ENCODE results near the gene IL34. TPM values are rescaled to one million over a fixed set of nuclear protein-coding genes. Genes with fewer than 3 reads are reported as not detected.

The IL34 gene
- total RNA-seq, 1 experiment from 2014 or later, result 0.35 TPM

GRCh38 chr16:70658921-70659320 lies 12.6 kb downstream of the IL34 start:
- intact Hi-C loops (cut with micrococcal nuclease; ENCODE audit: unreplicated experiment), result loop anchor here (10.0 kb wide), 2 partner anchors 54 to 494 kb away; no protein-coding TSS in a partner anchor
- TF ChIP-seq CTCF (IDR thresholded peaks at IDR 0.05; ENCODE audit: unreplicated experiment), result no peak
- no peaks in the 10 kb centered on the region for H3K27me3 Mint-ChIP-seq (ENCODE audit: unreplicated experiment)
- H3K27ac Mint-ChIP-seq (ENCODE audit: unreplicated experiment), result no peak overlapping the region
- BruUV-seq (replicated peaks), result no TSS peak
- H3K9me3 Mint-ChIP-seq (ENCODE audit: low read depth, unreplicated experiment), result no peaks in the 10 kb centered on the region
- no peak for DNase-seq
- CTCF ChIA-PET, result no interaction called here
- H3K4me3 Mint-ChIP-seq (ENCODE audit: low read depth, unreplicated experiment), result no peak overlapping the region
- no peaks in the 10 kb centered on the region for H3K36me3 Mint-ChIP-seq (ENCODE audit: insufficient read depth, unreplicated experiment)
- peaks cover 3% of the 10 kb centered on the region for H3K4me1 Mint-ChIP-seq (ENCODE audit: low read depth, unreplicated experiment)

DNA sequence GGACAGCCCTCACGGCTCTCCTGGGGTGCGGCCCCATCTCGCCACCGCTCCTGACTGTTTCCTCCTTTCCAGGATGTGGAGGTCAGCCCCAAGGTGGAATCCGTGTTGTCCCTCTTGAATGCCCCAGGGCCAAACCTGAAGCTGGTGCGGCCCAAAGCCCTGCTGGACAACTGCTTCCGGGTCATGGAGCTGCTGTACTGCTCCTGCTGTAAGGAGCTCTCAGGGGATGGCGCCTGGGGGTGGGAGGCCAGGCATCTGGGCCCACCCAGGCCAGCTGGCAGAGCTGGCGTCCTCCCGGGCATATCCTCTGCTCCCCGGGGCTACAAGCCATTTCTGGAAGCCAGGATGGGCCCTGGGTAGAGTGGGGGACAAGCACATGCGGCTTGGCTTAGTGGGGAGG lies 13.2 kb downstream of the IL34 start:
- H3K4me3 Mint-ChIP-seq (ENCODE audit: low read depth, unreplicated experiment), result no peak overlapping the region
- intact Hi-C loops (cut with micrococcal nuclease; ENCODE audit: unreplicated experiment), result loop anchor here (10.0 kb wide), 2 partner anchors 55 to 495 kb away; no protein-coding TSS in a partner anchor

DNA sequence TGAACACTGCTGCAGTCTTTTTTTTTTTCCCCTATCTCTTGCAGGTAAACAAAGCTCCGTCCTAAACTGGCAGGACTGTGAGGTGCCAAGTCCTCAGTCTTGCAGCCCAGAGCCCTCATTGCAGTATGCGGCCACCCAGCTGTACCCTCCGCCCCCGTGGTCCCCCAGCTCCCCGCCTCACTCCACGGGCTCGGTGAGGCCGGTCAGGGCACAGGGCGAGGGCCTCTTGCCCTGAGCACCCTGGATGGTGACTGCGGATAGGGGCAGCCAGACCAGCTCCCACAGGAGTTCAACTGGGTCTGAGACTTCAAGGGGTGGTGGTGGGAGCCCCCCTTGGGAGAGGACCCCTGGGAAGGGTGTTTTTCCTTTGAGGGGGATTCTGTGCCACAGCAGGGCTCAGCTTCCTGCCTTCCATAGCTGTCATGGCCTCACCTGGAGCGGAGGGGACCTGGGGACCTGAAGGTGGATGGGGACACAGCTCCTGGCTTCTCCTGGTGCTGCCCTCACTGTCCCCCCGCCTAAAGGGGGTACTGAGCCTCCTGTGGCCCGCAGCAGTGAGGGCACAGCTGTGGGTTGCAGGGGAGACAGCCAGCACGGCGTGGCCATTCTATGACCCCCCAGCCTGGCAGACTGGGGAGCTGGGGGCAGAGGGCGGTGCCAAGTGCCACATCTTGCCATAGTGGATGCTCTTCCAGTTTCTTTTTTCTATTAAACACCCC lies 13.8 kb downstream of the IL34 start:
- Mint-ChIP-seq H3K27ac (ENCODE audit: unreplicated experiment) (no peak overlapping the region), H3K4me1 (ENCODE audit: low read depth, unreplicated experiment) (no peaks in the 10 kb centered on the region), H3K27me3 (ENCODE audit: unreplicated experiment) (no peaks in the 10 kb centered on the region), H3K4me3 (ENCODE audit: low read depth, unreplicated experiment) (no peak overlapping the region), H3K9me3 (ENCODE audit: low read depth, unreplicated experiment) (no peaks in the 10 kb centered on the region), H3K36me3 (ENCODE audit: insufficient read depth, unreplicated experiment) (peaks cover 3% of the 10 kb centered on the region)
- intact Hi-C loops (cut with micrococcal nuclease; ENCODE audit: unreplicated experiment), result loop anchor here (10.0 kb wide), 2 partner anchors 55 to 495 kb away; no protein-coding TSS in a partner anchor
- no peak for DNase-seq
- no peak for TF ChIP-seq CTCF (IDR thresholded peaks at IDR 0.05; ENCODE audit: unreplicated experiment)
- no TSS peak for BruUV-seq (replicated peaks)
- CTCF ChIA-PET, result interaction anchor here (0.5 to 1.0 kb wide), 2 partner anchors 24 to 111 kb away, joined by 4 read pairs; no protein-coding TSS in a partner anchor

More for the DNA sequence above, 13.2 kb downstream of the IL34 start:
- H3K9me3 Mint-ChIP-seq (ENCODE audit: low read depth, unreplicated experiment), result no peaks in the 10 kb centered on the region
- H3K4me1 Mint-ChIP-seq (ENCODE audit: low read depth, unreplicated experiment), result no peaks in the 10 kb centered on the region
- H3K36me3 Mint-ChIP-seq (ENCODE audit: insufficient read depth, unreplicated experiment), result no peaks in the 10 kb centered on the region
- H3K27me3 Mint-ChIP-seq (ENCODE audit: unreplicated experiment), result no peaks in the 10 kb centered on the region
- BruUV-seq (replicated peaks), result no TSS peak
- no peak for TF ChIP-seq CTCF (IDR thresholded peaks at IDR 0.05; ENCODE audit: unreplicated experiment)
- CTCF ChIA-PET, result interaction anchor here (1.0 kb wide), 1 partner anchor 111 kb away, joined by 4 read pairs; no protein-coding TSS in a partner anchor
- no peak overlapping the region for H3K27ac Mint-ChIP-seq (ENCODE audit: unreplicated experiment)
- no peak for DNase-seq

DNA sequence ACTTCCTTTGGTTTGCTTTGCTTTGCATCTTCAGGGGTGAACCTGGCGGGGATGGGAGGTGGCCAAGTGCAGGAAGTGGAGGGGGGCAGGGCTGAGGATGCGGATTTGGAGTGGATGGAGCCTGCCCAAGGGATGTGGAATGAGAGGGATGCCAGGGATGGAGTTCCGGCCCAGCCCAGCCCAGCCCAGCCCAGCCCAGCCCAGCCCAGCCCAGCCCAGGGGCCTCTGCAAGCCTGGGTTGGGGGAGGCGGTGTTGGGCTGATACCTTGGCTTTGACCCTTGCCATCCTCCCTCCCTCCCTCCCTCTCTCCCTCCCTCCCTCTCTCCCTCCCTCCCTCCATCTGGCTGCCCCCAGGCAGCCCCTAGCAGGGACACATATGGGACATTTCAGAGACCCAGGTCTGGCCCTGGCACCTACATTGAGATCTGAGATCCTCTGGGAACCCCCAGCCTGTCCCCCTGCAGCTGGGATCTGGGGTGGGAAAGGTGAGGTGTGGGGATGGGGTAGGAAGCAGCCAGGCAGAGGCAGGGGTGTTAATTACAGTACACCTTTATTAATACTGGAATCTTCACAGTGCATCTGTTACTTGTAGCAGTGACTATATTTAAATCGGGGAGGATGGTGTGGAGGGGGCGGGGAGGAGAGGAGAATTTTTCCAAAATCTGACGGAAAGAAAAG lies 14.5 kb downstream of the IL34 start:
- Mint-ChIP-seq H3K4me3 (ENCODE audit: low read depth, unreplicated experiment) (no peak overlapping the region), H3K27me3 (ENCODE audit: unreplicated experiment) (no peaks in the 10 kb centered on the region), H3K36me3 (ENCODE audit: insufficient read depth, unreplicated experiment) (peaks cover 8% of the 10 kb centered on the region), H3K9me3 (ENCODE audit: low read depth, unreplicated experiment) (no peaks in the 10 kb centered on the region), H3K4me1 (ENCODE audit: low read depth, unreplicated experiment) (no peaks in the 10 kb centered on the region), H3K27ac (ENCODE audit: unreplicated experiment) (no peak overlapping the region)
- no peak for DNase-seq
- TF ChIP-seq CTCF (IDR thresholded peaks at IDR 0.05; ENCODE audit: unreplicated experiment), result no peak
- intact Hi-C loops (cut with micrococcal nuclease; ENCODE audit: unreplicated experiment), result no loop called here
- BruUV-seq (replicated peaks), result no TSS peak
- CTCF ChIA-PET, result interaction anchor here (0.5 kb wide), 1 partner anchor 23 kb away, joined by 4 read pairs; no protein-coding TSS in a partner anchor
